GM18507 (cell line): Measurements from ENCODE around the gene C11orf24.
A peak's percentile ranks its signal among the peaks of the same experiment; 100 is the strongest.

Experiments used
- DNase-seq: peaks from one replicate; pipeline ENCODE4 v3.0.0; 2011; ENCODE audit warnings: low read depth; ENCODE audit not compliant: insufficient read length; ENCODE audit errors: extremely low spot score
- FAIRE-seq: peaks from 2 replicates; lab custom pipeline; 2011; peaks lifted over from hg19 to GRCh38; lab: Jason Lieb, UNC

The C11orf24 gene

GRCh38 chr11:68214173-68215086 lies 57.3 kb downstream of the C11orf24 start:
- DNase-seq: no peak

GRCh38 chr11:68213555-68214172 lies 58.1 kb downstream of the C11orf24 start:
- DNase-seq: peak; percentile 68
- FAIRE-seq: no peak

More at GRCh38 chr11:68214173-68215086, 57.3 kb downstream of the C11orf24 start:
- FAIRE-seq: no peak

GRCh38 chr11:68213135-68213515 lies 58.6 kb downstream of the C11orf24 start, which contains the start of gene KMT5B:
Gene KMT5B (minus strand): TSS chr11:68213296. CDS start chr11:68190076, 23,220 bp downstream.
- no peak for DNase-seq
- no peak for FAIRE-seq

- DNase-seq (peak; percentile 71), FAIRE-seq (no peak)
Observed at GRCh38 chr11:68212421-68213134, 59.2 kb downstream of the C11orf24 start.

- no peak for DNase-seq
Observed at GRCh38 chr11:68211546-68211945, 60.2 kb downstream of the C11orf24 start.

More at GRCh38 chr11:68211546-68211945, 60.2 kb downstream of the C11orf24 start:
- no peak for FAIRE-seq
